MCF 10A (cell line): ENCODE measurements around the gene PLAAT5. TPM values are rescaled to one million over a fixed set of nuclear protein-coding genes. Genes with fewer than 3 reads are reported as not detected.
A peak's percentile ranks its signal among the peaks of the same experiment; 100 is the strongest.
"Not testable (repeated sequence)": the region's sequence is repeated elsewhere in the genome, so short reads cannot be mapped to it uniquely, and the experiment has no call there.

Source experiments
- BruUV-seq: library from RNA; stranded (reverse); fragments of 400-500 nt; replicated peaks from 2 replicates; lab custom pipeline; 2021; lab: Mats Ljungman, UMichigan
- CTCF ChIA-PET: fragments of 300-600 bp; sonication (Branson Sonifier 250); formaldehyde crosslinking; extraction: SDS; loops from one replicate; lab custom pipeline; 2021; ENCODE audit warnings: antibody characterized with exemption, inconsistent platforms; lab: Yijun Ruan, JAX
- POLR2A ChIA-PET: fragments of 300-600, 350-650 bp; sonication (Branson Sonifier 250); formaldehyde crosslinking; extraction: SDS; loops from one replicate; lab custom pipeline; 2020; ENCODE audit warnings: antibody characterized with exemption, inconsistent platforms; lab: Yijun Ruan, JAX
- DNase-seq: peaks from one replicate; pipeline ENCODE4 v3.0.0-alpha.2; 2018; ENCODE audit not compliant: unreplicated experiment
- H3K27ac Mint-ChIP-seq: one replicate; pipeline ENCODE4 v1.8.0; 2022; ENCODE audit warnings: mild to moderate bottlenecking, low read depth, mixed read lengths; ENCODE audit not compliant: unreplicated experiment
- H3K27me3 Mint-ChIP-seq: one replicate; pipeline ENCODE4 v1.8.0; 2022; ENCODE audit warnings: mixed read lengths; ENCODE audit not compliant: insufficient read depth, unreplicated experiment
- H3K36me3 Mint-ChIP-seq: one replicate; pipeline ENCODE4 v1.8.0; 2022; ENCODE audit warnings: mild to moderate bottlenecking, moderate library complexity, mixed read lengths; ENCODE audit not compliant: insufficient read depth, unreplicated experiment
- H3K4me1 Mint-ChIP-seq: one replicate; pipeline ENCODE4 v1.8.0; 2022; ENCODE audit warnings: mixed read lengths; ENCODE audit not compliant: insufficient read depth, unreplicated experiment
- H3K4me3 Mint-ChIP-seq: one replicate; pipeline ENCODE4 v1.8.0; 2022; ENCODE audit warnings: mild to moderate bottlenecking, moderate library complexity, mixed read lengths; ENCODE audit not compliant: unreplicated experiment
- H3K9me3 Mint-ChIP-seq: one replicate; pipeline ENCODE4 v1.8.0; 2022; ENCODE audit warnings: mixed read lengths; ENCODE audit not compliant: unreplicated experiment
- CTCF ChIP-seq: fragments of 200-600 bp; IDR thresholded peaks from one replicate; pipeline ENCODE4 v1.8.0; 2022; ENCODE audit warnings: antibody characterized with exemption, mild to moderate bottlenecking; ENCODE audit not compliant: unreplicated experiment
- intact Hi-C: fragments of 100-400 bp; cut with micrococcal nuclease; formaldehyde crosslinking; loops from 2 replicates; pipeline ENCODE4 v1.14.1; 2022
- total RNA-seq: library from RNA; stranded (reverse); gene quantifications from 2 replicates; pipeline ENCODE4 v1.2.3, GENCODE V29; 2022

PLAAT5 gene
- total RNA-seq, 1 experiment from 2014 or later = not detected

- no TSS peak for BruUV-seq
- intact Hi-C loops = no loop called here
- peaks cover 14% of the 10 kb centered on the region for H3K4me1 Mint-ChIP-seq
Measured at GRCh38 chr11:63532117-63532516, 41.1 kb upstream of the PLAAT5 start.

GRCh38 chr11:63531074-63531792 is 40.3 kb upstream of the PLAAT5 start:
- intact Hi-C loops, BruUV-seq, CTCF ChIA-PET, H3K9me3 Mint-ChIP-seq, H3K36me3 Mint-ChIP-seq, H3K27ac Mint-ChIP-seq, H3K4me3 Mint-ChIP-seq, POLR2A ChIA-PET, H3K27me3 Mint-ChIP-seq: not testable (repeated sequence)
- H3K4me1 Mint-ChIP-seq = peaks cover 14% of the 10 kb centered on the region
- peak; percentile 70 for DNase-seq

More at GRCh38 chr11:63532117-63532516, 41.1 kb upstream of the PLAAT5 start:
- no peak for TF ChIP-seq CTCF
- DNase-seq = no peak
- Mint-ChIP-seq H3K27ac (no peak overlapping the region), H3K36me3 (no peaks in the 10 kb centered on the region), H3K27me3 (no peaks in the 10 kb centered on the region), H3K4me3 (no peak overlapping the region), H3K9me3 (no peaks in the 10 kb centered on the region)
- CTCF ChIA-PET = no interaction called here
- POLR2A ChIA-PET = interaction anchor here (0.7 kb wide), 2 partner anchors 272 to 554 kb away, joined by 4 to 5 read pairs; no protein-coding TSS in a partner anchor

GRCh38 chr11:63530021-63530420 is 39.1 kb upstream of the PLAAT5 start:
- CTCF ChIA-PET = interaction anchor here (0.6 to 0.8 kb wide), 2 partner anchors 61 to 106 kb away, joined by 3 read pairs; no protein-coding TSS in a partner anchor
- POLR2A ChIA-PET = no interaction called here
- H3K4me1 Mint-ChIP-seq = peaks cover 14% of the 10 kb centered on the region
- H3K9me3 Mint-ChIP-seq = no peaks in the 10 kb centered on the region
- no peak for DNase-seq
- no peaks in the 10 kb centered on the region for H3K36me3 Mint-ChIP-seq
- TF ChIP-seq CTCF = no peak
- no peaks in the 10 kb centered on the region for H3K27me3 Mint-ChIP-seq
- BruUV-seq = no TSS peak
- H3K4me3 Mint-ChIP-seq = no peak overlapping the region
- intact Hi-C loops = no loop called here
- H3K27ac Mint-ChIP-seq = no peak overlapping the region

- DNase-seq, H3K9me3 Mint-ChIP-seq, H3K27me3 Mint-ChIP-seq, intact Hi-C loops, H3K4me3 Mint-ChIP-seq, BruUV-seq, POLR2A ChIA-PET, H3K36me3 Mint-ChIP-seq, H3K27ac Mint-ChIP-seq: not testable (repeated sequence)
- CTCF ChIA-PET = interaction anchor here (0.6 to 0.8 kb wide), 2 partner anchors 61 to 107 kb away, joined by 3 read pairs; no protein-coding TSS in a partner anchor
- H3K4me1 Mint-ChIP-seq = peaks cover 14% of the 10 kb centered on the region
Measured at GRCh38 chr11:63529373-63529772, 38.4 kb upstream of the PLAAT5 start.

- H3K27ac Mint-ChIP-seq, intact Hi-C loops, H3K27me3 Mint-ChIP-seq, CTCF ChIA-PET, H3K4me3 Mint-ChIP-seq, H3K36me3 Mint-ChIP-seq, H3K9me3 Mint-ChIP-seq, DNase-seq, POLR2A ChIA-PET, BruUV-seq: not testable (repeated sequence)
- H3K4me1 Mint-ChIP-seq = peaks cover 14% of the 10 kb centered on the region
Measured at GRCh38 chr11:63528729-63529278, 37.8 kb upstream of the PLAAT5 start.

GRCh38 chr11:63528156-63528555 is 37.2 kb upstream of the PLAAT5 start:
- peaks cover 14% of the 10 kb centered on the region for H3K4me1 Mint-ChIP-seq
- POLR2A ChIA-PET, H3K36me3 Mint-ChIP-seq, H3K4me3 Mint-ChIP-seq, BruUV-seq, intact Hi-C loops, H3K27ac Mint-ChIP-seq, DNase-seq, CTCF ChIA-PET, H3K27me3 Mint-ChIP-seq: not testable (repeated sequence)
- H3K9me3 Mint-ChIP-seq = peaks cover 12% of the 10 kb centered on the region
